Prostate gland (tissue), 2 donors: Measurements from ENCODE around the gene SUN3. TPM values are rescaled to one million over a fixed set of nuclear protein-coding genes. Genes with fewer than 3 reads are reported as not detected.

Experiments
- DNase-seq: peaks from one replicate; pipeline ENCODE4 v3.0.0-alpha.2; 2019; ENCODE audit warnings: low spot score
- H3K27ac ChIP-seq, 2 donors: fragments of 200-600 bp; sonication (generic); 2 replicates each; pipeline ENCODE4 v1.5.1; 2017 to 2019
- H3K27me3 ChIP-seq: fragments of 200-600 bp; sonication (generic); replicated peaks from 2 replicates; pipeline ENCODE4 v1.5.1; 2019; ENCODE audit not compliant: insufficient read depth
- H3K36me3 ChIP-seq, 2 donors: fragments of 200-600 bp; sonication (generic); 1 replicate in 1 of 2; 2 replicates in 1 of 2; pipeline versions ENCODE4 v1.5.1 to v1.8.1; 2017 to 2019
- H3K4me1 ChIP-seq: fragments of 200-600 bp; sonication (generic); replicated peaks from 2 replicates; pipeline ENCODE4 v1.5.1; 2019
- H3K4me3 ChIP-seq, 2 donors: fragments of 200-600 bp; sonication (generic); 2 replicates each; pipeline ENCODE4 v1.5.1; 2017 to 2019
- H3K9me3 ChIP-seq: fragments of 200-600 bp; sonication (generic); 2 replicates; pipeline ENCODE4 v1.5.1; 2017
- POLR2A ChIP-seq: fragments of 450-650 bp; IDR thresholded peaks from one replicate; pipeline ENCODE4 v1.6.1; 2016; ENCODE audit warnings: antibody characterized with exemption, mild to moderate bottlenecking
- POLR2AphosphoS5 ChIP-seq: sonication (generic); formaldehyde crosslinking; IDR thresholded peaks from one replicate; pipeline ENCODE4 v1.6.1; 2017; ENCODE audit warnings: antibody characterized with exemption
- WGBS: methylation state at CpG from one replicate; pipeline ENCODE4 v1.1.5; 2018; 5-methylcytosine and 5-hydroxymethylcytosine counted together
- intact Hi-C: fragments of 100-400 bp; cut with DNase I; formaldehyde crosslinking; loops from one replicate; pipeline ENCODE4 v1.14.2; 2022
- total RNA-seq, 2 donors: library from RNA; depleted of rRNA; stranded (reverse); fragments of >200 nt; gene quantifications; one replicate each; pipeline ENCODE4 v1.1.0, GENCODE V29; 2016
- TF ChIP-seq, protein P1 (sequence below), 4 experiments: fragments of 200-600 bp in 2 of 4; fragments of 450-650 bp in 2 of 4; sonication (generic) in 2 of 4; IDR thresholded peaks; 1 replicate in 3 of 4; 2 replicates in 1 of 4; pipeline ENCODE4 v1.5.1; 2016 to 2019; ENCODE audit warnings: antibody characterized with exemption in 4 of 4, mild to moderate bottlenecking in 2 of 4, moderate library complexity in 2 of 4

SUN3 gene
- total RNA-seq, 2 donors from 2014 or later, result 4.5 TPM; not detected in 1

DNA sequence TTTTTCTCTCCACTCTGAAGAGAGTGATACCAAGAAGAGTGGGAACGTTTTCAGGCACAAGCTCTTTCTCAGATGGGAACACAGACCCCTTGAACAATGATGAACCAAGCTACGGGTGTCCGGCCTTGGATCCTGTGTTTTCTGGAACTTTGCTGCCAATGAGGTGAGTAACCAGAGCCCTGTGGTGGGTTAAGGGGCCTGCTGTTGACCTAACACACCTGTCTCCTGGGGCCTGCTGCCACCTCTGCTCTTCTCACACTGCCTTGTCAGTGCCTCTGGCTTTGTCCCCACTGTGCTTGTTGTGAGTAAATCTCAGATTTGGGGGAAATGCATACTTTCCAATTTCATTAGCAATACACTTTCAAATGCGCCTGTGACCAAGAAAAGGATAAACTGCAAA lies 79.2 kb downstream of the SUN3 start:
- H3K36me3 ChIP-seq, result no peaks in the 10 kb centered on the region
- TF ChIP-seq POLR2AphosphoS5 (no peak), POLR2A (no peak)
- TF ChIP-seq, protein P1, sequence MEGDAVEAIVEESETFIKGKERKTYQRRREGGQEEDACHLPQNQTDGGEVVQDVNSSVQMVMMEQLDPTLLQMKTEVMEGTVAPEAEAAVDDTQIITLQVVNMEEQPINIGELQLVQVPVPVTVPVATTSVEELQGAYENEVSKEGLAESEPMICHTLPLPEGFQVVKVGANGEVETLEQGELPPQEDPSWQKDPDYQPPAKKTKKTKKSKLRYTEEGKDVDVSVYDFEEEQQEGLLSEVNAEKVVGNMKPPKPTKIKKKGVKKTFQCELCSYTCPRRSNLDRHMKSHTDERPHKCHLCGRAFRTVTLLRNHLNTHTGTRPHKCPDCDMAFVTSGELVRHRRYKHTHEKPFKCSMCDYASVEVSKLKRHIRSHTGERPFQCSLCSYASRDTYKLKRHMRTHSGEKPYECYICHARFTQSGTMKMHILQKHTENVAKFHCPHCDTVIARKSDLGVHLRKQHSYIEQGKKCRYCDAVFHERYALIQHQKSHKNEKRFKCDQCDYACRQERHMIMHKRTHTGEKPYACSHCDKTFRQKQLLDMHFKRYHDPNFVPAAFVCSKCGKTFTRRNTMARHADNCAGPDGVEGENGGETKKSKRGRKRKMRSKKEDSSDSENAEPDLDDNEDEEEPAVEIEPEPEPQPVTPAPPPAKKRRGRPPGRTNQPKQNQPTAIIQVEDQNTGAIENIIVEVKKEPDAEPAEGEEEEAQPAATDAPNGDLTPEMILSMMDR (IDR thresholded peaks at IDR 0.05), result no peak
- intact Hi-C loops, result no loop called here
- no peak for DNase-seq
- 90% methylated on average over 4 of the region's 4 CpGs for WGBS
- no peak overlapping the region for H3K4me3 ChIP-seq
- no peaks in the 10 kb centered on the region for H3K4me1 ChIP-seq
- H3K27ac ChIP-seq, result no peak overlapping the region
- no peaks in the 10 kb centered on the region for H3K9me3 ChIP-seq
- H3K27me3 ChIP-seq, result no peaks in the 10 kb centered on the region

DNA sequence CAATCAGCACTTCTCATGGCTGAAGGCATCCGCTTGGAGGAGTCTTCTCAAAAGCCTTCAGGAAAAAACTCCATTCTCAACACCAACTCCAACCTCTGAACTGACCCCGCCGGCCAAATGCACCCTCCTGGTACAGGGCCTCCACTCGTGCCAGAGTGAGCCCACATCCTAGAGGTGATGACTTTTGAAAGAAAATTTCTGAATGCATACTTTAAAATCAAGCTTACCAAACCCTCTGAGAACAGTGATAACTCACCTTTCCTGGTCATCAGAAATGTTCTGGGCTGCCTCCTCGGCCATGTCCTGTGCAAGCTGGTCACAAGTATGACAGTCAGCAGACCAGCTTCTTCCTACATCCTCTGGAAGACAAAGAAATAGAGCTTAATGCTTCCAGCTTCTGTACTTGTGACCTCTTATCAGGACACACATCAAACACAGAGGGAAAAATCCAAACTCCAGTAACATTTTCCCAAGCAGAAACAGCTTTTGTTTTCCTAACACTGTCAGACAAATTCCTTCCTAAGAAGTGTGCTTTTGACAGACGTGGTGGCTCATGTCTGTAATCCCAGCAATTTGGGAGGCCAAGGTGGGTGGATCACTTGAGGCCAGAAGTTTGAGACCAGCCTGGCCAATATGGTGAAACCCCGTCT lies 80.6 kb downstream of the SUN3 start, which contains the start of gene PKD1L1:
PKD1L1 (minus strand) TSS at position 326 of the 650 bp plus-strand sequence; CDS start at position 300, 26 bp downstream.
- H3K9me3 ChIP-seq, result no peaks in the 10 kb centered on the region
- DNase-seq, result no peak
- WGBS, result 83% methylated on average over 7 of the region's 7 CpGs
- no peaks in the 10 kb centered on the region for H3K27me3 ChIP-seq
- intact Hi-C loops, result no loop called here
- no peak within 1 kb of the TSS for H3K27ac ChIP-seq
- H3K4me1 ChIP-seq, result no peaks in the 10 kb centered on the region
- no peak within 1 kb of the TSS for H3K4me3 ChIP-seq
- H3K36me3 ChIP-seq, result no peaks in the 10 kb centered on the region
- TF ChIP-seq POLR2A (no peak), POLR2AphosphoS5 (no peak)
- TF ChIP-seq, protein P1 (IDR thresholded peaks at IDR 0.05), result no peak

DNA sequence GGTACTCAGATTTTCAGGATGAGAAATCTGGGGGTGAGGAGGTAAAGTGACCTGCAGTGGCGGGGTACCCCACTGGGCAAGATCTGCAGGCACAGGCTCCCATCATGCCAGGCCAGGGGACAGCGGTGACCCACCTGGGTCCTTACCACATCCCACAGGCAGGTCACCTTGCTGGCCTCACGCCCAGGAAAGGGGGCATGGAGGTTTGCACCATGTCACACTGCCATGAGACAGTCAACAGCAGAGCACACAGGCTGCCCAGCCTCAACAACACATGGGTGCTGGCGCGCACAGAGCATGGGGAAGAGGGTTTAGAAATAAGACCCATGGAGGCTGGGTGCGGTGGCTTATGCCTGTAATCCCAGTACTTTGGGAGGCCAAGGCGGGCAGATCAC lies 81.6 kb downstream of the SUN3 start:
- no peaks in the 10 kb centered on the region for H3K9me3 ChIP-seq
- TF ChIP-seq POLR2AphosphoS5 (no peak), POLR2A (no peak)
- TF ChIP-seq, protein P1 (IDR thresholded peaks at IDR 0.05), result no peak
- intact Hi-C loops, result no loop called here
- no peaks in the 10 kb centered on the region for H3K36me3 ChIP-seq
- DNase-seq, result no peak
- H3K27ac ChIP-seq, result no peak overlapping the region
- H3K27me3 ChIP-seq, result no peaks in the 10 kb centered on the region
- H3K4me3 ChIP-seq, result no peak overlapping the region
- 100% methylated on average over 7 of the region's 7 CpGs for WGBS
- no peaks in the 10 kb centered on the region for H3K4me1 ChIP-seq

DNA sequence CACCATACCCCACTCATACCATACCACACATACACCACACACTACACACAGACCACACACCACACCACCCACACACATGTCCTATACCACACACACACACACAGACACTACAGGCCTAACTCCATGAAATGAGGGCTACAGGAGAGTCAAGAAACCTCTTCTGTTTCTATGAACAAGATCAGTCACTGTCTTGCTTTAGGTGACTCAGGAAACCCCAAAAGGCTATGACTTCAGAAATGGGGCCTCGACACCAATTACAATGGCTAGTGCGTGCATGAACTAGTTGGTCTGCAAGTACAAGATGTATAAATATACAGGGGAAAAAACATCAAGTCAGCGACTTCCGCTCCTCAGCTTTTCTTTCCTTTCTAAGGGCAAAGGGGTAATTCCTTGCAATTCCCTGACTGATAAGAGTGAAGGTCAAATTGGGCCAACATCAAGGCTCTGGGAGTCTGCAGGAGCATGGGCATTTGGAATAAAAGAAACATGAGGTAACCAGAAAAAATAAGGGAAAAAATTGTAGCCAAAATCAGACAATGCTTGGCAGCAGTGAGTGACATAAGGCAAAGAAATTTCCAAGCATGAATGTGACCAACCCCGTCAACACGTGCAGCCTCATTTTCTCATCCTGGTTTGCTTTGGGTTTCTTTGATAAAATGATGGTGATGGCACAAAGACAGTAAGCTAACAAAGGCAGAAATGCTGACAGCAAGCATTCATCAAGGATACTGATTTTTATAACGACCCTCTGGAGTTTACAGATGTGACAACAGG lies 82.1 kb downstream of the SUN3 start:
- Histone ChIP-seq H3K4me1 (no peaks in the 10 kb centered on the region), H3K4me3 (no peak overlapping the region), H3K36me3 (no peaks in the 10 kb centered on the region), H3K27ac (no peak overlapping the region), H3K9me3 (no peaks in the 10 kb centered on the region), H3K27me3 (no peaks in the 10 kb centered on the region)
- no peak for TF ChIP-seq POLR2A
- TF ChIP-seq, protein P1 (IDR thresholded peaks at IDR 0.05), result no peak
- TF ChIP-seq POLR2AphosphoS5, result no peak
- intact Hi-C loops, result no loop called here
- DNase-seq, result no peak
- 85% methylated on average over 7 of the region's 7 CpGs for WGBS
